ENCODE data around the gene FAM13C. TPM values are rescaled to one million over a fixed set of nuclear protein-coding genes. Genes with fewer than 3 reads are reported as not detected.
"Not testable (repeated sequence)": the region's sequence is repeated elsewhere in the genome, so short reads cannot be mapped to it uniquely, and the experiment has no call there.

The FAM13C gene
- total RNA-seq, 2 donors from 2014 or later, result 1.8 to 6.4 TPM

- ATAC-seq (no peak), DNase-seq (no peak)
- intact Hi-C loops (cut with DNase I, micrococcal nuclease), result no loop called here
These were observed 106.9 kb downstream of the FAM13C start for GRCh38 chr10:59255463-59255862.

DNA sequence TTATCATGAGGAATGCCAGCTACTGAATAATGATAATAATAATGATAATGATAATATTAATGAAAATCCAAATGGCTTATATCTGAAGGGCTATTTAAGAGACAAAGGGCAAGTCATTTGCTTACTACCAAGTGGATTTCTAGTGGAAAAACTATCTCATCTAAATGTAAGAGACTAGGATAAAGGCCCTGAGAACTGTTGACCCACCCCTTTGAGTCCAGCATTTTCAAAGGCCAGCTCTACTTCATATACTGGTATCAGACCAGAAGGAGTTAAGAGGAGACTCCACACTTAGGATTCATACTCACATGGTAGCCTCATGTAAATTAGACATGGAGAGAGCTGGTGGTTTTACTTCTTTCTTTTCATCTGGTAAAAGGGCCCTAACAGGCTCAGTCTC, 109.9 kb downstream of the FAM13C start:
- ATAC-seq, result no peak
- intact Hi-C loops (cut with DNase I, micrococcal nuclease), result no loop called here
- no peak for DNase-seq

- DNase-seq (no peak), ATAC-seq (no peak)
- intact Hi-C loops (cut with DNase I, micrococcal nuclease), result no loop called here
These were observed 116.7 kb downstream of the FAM13C start for GRCh38 chr10:59245686-59246085.

GRCh38 chr10:59244871-59245270, 117.5 kb downstream of the FAM13C start:
- no peak for ATAC-seq
- no peak for DNase-seq
- intact Hi-C loops (cut with DNase I, micrococcal nuclease), result loop anchor here in 1 of 2 donors (5.0 kb wide), 1 partner anchor 377 kb away; no protein-coding TSS in a partner anchor

DNA sequence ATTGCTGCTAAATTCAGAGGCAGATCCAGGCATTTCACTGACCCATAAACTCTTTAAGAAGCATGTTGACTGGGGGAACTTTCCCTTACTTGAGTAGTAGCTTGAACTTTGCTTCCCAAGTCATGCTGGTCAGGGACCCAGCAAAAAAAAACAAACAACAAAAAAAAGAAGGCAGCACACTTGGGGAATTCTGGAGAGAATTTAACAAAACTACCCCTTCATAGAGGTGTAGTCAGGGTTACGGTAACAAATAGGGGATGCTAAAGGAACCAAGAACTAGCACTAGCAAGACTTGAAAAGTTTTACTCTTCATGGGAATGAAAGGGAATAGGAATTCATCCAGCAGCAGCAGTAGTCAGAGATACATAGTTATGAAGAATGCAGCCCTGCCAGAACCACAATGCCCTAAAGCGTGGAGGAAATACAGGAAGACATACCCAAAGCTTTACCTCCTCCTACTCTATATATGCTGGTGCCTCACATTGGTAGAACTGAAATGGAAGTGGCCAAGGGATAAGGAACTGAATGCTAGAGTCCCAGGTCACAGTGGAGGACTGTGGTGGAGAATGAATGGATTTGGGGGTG, 118.6 kb downstream of the FAM13C start:
- no peak for ATAC-seq
- intact Hi-C loops (cut with DNase I, micrococcal nuclease), result loop anchor here in 1 of 2 donors (5.0 kb wide), 1 partner anchor 379 kb away; no protein-coding TSS in a partner anchor
- DNase-seq, result no peak

- intact Hi-C loops (cut with DNase I, micrococcal nuclease), result loop anchor here in 1 of 2 donors (5.0 kb wide), 1 partner anchor 379 kb away; no protein-coding TSS in a partner anchor
- no peak for ATAC-seq
- no peak for DNase-seq
These were observed 119.4 kb downstream of the FAM13C start for GRCh38 chr10:59242991-59243390.

- ATAC-seq (no peak), DNase-seq (no peak)
- intact Hi-C loops (cut with DNase I, micrococcal nuclease), result loop anchor here in 1 of 2 donors (5.0 kb wide), 1 partner anchor 380 kb away; no protein-coding TSS in a partner anchor
These were observed 120.3 kb downstream of the FAM13C start for GRCh38 chr10:59242057-59242456.

GRCh38 chr10:59240582-59241183, 121.7 kb downstream of the FAM13C start:
- ATAC-seq (peak; percentile 35), DNase-seq (no peak)
- intact Hi-C loops (cut with DNase I, micrococcal nuclease), result loop anchor here in 1 of 2 donors (5.0 kb wide), 1 partner anchor 382 kb away; no protein-coding TSS in a partner anchor

GRCh38 chr10:59239108-59239507, 123.2 kb downstream of the FAM13C start:
- not testable (repeated sequence) for ATAC-seq, DNase-seq
- intact Hi-C loops (cut with DNase I, micrococcal nuclease), result loop anchor here in 1 of 2 donors (5.0 kb wide), 1 partner anchor 343 kb away; no protein-coding TSS in a partner anchor

GRCh38 chr10:59237775-59238174, 124.6 kb downstream of the FAM13C start:
- intact Hi-C loops (cut with DNase I, micrococcal nuclease), result loop anchor here in 1 of 2 donors (5.0 kb wide), 1 partner anchor 345 kb away; no protein-coding TSS in a partner anchor
- ATAC-seq, result no peak
- no peak for DNase-seq

GRCh38 chr10:59236064-59236697, 126.2 kb downstream of the FAM13C start:
- no peak for ATAC-seq
- intact Hi-C loops (cut with DNase I, micrococcal nuclease), result loop anchor here in 1 of 2 donors (5.0 kb wide), 1 partner anchor 346 kb away; no protein-coding TSS in a partner anchor

DNA sequence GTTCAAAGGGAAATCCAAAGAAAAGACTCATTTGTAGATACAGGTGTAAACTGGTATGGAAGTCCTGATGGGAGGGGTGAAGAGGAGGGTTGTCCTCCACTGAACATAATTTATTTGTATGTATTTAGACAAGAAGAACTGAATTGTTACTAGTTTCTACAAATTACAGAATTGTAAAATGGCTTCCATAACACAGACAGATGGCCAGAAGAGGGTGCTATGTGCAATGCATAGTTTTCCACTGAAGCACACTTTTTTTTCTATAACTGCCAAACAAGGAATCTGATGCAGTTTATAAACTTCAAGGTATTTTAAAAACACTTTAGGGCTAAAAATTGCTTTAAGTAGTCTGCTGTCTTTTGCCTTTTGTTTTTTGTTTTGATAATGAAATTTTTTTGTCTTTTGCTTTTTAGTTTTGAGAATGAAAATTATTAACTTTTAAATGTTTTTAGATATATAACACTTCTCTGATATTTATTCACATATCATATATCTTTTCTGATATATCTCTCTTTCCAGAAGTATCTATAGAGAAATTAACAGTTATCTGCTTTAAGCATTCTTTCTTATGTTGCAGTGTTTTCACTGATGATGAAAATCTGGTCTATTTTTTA, 127.4 kb downstream of the FAM13C start:
- DNase-seq (peak in 1 of 2 donors; percentile 37), ATAC-seq (peak; percentile 40)
- intact Hi-C loops (cut with DNase I, micrococcal nuclease), result loop anchor here in 1 of 2 donors (5.0 kb wide), 1 partner anchor 347 kb away; no protein-coding TSS in a partner anchor

More at GRCh38 chr10:59236064-59236697, 126.2 kb downstream of the FAM13C start:
- DNase-seq, result no peak

GRCh38 chr10:59234194-59234593, 128.2 kb downstream of the FAM13C start:
- DNase-seq (no peak), ATAC-seq (no peak)
- intact Hi-C loops (cut with DNase I, micrococcal nuclease), result no loop called here

DNA sequence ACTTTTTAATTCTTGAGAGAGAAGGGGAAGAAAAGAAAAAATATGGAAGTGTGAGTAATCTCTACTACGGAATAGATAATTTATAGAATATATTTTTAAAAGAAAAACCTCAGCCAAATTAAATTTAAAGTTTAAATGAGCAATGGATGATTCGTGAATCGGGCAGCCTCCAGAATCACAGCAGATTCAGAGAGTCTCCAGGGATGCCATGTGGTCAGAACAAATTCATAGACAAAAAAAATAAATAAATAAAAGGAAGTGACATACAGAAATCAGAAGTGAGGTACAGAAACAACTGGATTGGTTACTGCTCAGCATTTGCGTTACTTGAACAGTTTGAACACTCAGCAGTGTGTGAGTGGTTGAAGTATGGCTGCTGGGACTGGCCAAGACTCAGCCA, 132.9 kb downstream of the FAM13C start:
- intact Hi-C loops (cut with DNase I, micrococcal nuclease), result no loop called here
- ATAC-seq (no peak), DNase-seq (no peak)

DNA sequence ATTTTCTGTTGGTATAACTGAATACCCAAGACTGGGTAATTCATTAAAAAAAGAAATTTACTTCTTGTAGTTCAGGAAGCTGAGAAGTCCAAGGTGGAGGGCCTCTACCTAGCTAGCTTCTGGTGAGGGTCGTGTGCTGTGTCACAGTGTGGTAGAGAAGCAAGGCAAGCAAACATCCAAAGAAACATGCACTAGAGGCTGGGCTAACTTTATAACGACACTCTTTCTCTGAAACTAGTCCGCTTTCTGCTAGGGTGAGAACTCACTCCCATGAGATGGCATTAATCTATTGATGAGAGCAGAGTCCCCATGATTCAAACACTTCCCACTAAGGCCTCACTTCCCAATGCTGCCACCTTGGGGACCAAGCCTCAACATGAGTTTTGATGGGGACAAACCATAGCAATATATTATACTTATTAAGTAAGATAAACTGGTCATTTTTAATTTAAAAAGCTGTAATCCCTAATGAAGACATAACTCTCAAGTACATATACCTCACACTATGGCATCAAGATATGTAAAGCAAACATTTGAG, 135.1 kb downstream of the FAM13C start:
- ATAC-seq (no peak), DNase-seq (no peak)

DNA sequence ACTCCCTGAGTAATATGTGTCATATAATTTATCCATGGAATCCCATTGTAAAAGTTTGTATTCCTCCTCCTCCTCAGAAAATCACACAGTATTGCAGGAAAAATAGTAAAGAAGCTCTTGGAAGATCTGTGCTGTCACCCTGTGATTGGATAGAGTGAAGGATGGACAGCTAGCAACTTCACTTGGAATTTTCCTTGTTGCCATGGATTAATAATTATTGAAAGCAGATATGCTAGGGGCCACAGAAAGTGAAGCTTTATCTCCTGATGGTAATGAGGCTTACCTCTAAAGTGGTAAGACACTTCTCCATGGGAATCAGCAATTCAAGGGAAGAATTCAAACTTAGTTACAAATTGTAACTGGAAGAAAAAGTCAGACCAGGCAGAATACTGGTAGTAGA, 137.1 kb downstream of the FAM13C start:
- DNase-seq (no peak), ATAC-seq (no peak)
- intact Hi-C loops (cut with DNase I, micrococcal nuclease), result no loop called here

More for the DNA sequence above, 135.1 kb downstream of the FAM13C start:
- intact Hi-C loops (cut with DNase I, micrococcal nuclease), result no loop called here

DNA sequence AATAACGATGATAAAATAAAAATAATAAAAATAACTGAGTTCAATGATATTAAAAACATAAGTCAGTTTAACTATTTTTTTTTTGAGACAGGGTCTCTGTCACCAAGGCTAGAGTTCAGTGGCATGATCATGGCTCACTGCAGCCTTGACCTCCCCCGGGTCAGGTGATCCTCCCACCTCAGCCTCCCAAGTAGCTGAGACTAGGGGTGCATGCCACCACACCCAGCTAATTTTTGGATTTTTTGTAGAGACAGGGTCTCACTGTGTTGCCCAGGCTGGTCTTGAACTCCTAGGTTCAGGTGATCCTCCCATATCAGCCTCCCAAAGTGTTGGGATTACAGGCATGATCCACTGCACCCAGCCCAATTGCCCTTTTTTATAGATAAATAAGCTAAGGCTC, 138.8 kb downstream of the FAM13C start:
- intact Hi-C loops (cut with DNase I, micrococcal nuclease); DNase-seq; ATAC-seq: not testable (repeated sequence)

DNA sequence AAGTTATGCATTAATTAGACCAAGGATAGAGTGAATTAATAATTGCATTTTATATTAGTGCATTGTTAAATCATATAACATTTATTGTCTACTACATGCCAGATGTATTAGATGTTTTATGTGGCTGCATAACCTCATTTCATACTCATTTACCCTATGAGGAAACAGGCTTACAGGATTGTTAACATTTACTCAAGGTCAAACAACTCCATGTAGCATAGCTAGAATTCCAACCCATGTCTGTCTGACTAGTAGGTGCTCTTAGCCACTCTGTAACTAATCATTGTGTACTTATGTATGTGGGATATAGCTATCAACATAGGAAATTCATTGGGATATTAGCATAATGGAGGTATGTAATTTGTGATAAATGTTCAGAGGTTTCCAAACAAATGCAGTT, 139.6 kb downstream of the FAM13C start:
- ATAC-seq (peak; percentile 32), DNase-seq (no peak)
- intact Hi-C loops (cut with DNase I, micrococcal nuclease), result no loop called here

Measured in left colon (tissue), 2 donors.